Activated CD4-positive, alpha-beta T cell treated with anti-CD3 and anti-CD28 coated beads, Interleukin-2, amount 50 U/mL, for 24 hours (primary cell): ENCODE data around the gene RUFY2.
A peak's percentile ranks its signal among the peaks of the same experiment; 100 is the strongest.
"Not testable (repeated sequence)": the region's sequence is repeated elsewhere in the genome, so short reads cannot be mapped to it uniquely, and the experiment has no call there.

Experiments
- DNase-seq, 2 donors: peaks; one replicate each; pipeline ENCODE4 v3.0.0-alpha.2; 2020; ENCODE audit warnings: low read depth in 1 of 2, low spot score in 1 of 2

RUFY2 gene

GRCh38 chr10:68406815-68407548, at the start of gene RUFY2:
TSS of gene RUFY2 (minus strand) at chr10:68407277. CDS start at chr10:68407189, 88 bp downstream.
- peak; percentile 55 to 64 for DNase-seq

- not testable (repeated sequence) for DNase-seq
Observed at GRCh38 chr10:68449698-68450097, 42.6 kb upstream of the RUFY2 start.

GRCh38 chr10:68446179-68446578, 39.1 kb upstream of the RUFY2 start:
- DNase-seq: no peak

GRCh38 chr10:68442971-68443370, 35.9 kb upstream of the RUFY2 start:
- DNase-seq: no peak

GRCh38 chr10:68440898-68441297, 33.8 kb upstream of the RUFY2 start:
- no peak for DNase-seq

GRCh38 chr10:68435803-68436202, 28.7 kb upstream of the RUFY2 start:
- no peak for DNase-seq

GRCh38 chr10:68434657-68435056, 27.6 kb upstream of the RUFY2 start:
- no peak for DNase-seq

GRCh38 chr10:68428396-68429104, 21.5 kb upstream of the RUFY2 start:
- DNase-seq: no peak

- DNase-seq: no peak
Observed at GRCh38 chr10:68424454-68425014, 17.5 kb upstream of the RUFY2 start.

- peak in 1 of 2 donors; percentile 0 for DNase-seq
Observed at GRCh38 chr10:68423522-68423921, 16.4 kb upstream of the RUFY2 start.

- DNase-seq: no peak
Observed at GRCh38 chr10:68419376-68419775, 12.3 kb upstream of the RUFY2 start.

- no peak for DNase-seq
Observed at GRCh38 chr10:68408898-68409518, 1.9 kb upstream of the RUFY2 start.

- DNase-seq: peak in 1 of 2 donors; percentile 17
Observed at GRCh38 chr10:68406111-68406814, 814 bp downstream of the RUFY2 start.

- DNase-seq: no peak
Observed at GRCh38 chr10:68403701-68404100, 3.4 kb downstream of the RUFY2 start.

GRCh38 chr10:68402276-68402675, 4.8 kb downstream of the RUFY2 start:
- no peak for DNase-seq

- no peak for DNase-seq
Observed at GRCh38 chr10:68397005-68397404, 10.1 kb downstream of the RUFY2 start.

- DNase-seq: no peak
Observed at GRCh38 chr10:68385740-68386139, 21.3 kb downstream of the RUFY2 start.

- no peak for DNase-seq
Observed at GRCh38 chr10:68371604-68372003, 35.5 kb downstream of the RUFY2 start.

- DNase-seq: no peak
Observed at GRCh38 chr10:68367121-68367520, 40.0 kb downstream of the RUFY2 start.

- no peak for DNase-seq
Observed at GRCh38 chr10:68366600-68366999, 40.5 kb downstream of the RUFY2 start.

GRCh38 chr10:68365611-68366010, 41.5 kb downstream of the RUFY2 start:
- no peak for DNase-seq
